ENCODE measurements around the gene ARL6IP6. TPM values are rescaled to one million over a fixed set of nuclear protein-coding genes. Genes with fewer than 3 reads are reported as not detected.
A peak's percentile ranks its signal among the peaks of the same experiment; 100 is the strongest.

The ARL6IP6 gene
- total RNA-seq, 6 experiments from 2014 or later: 2.6 to 5.4 (median 3.7) TPM

- no peak for TF ChIP-seq POLR2A (IDR thresholded peaks at IDR 0.05)
- no peak for TF ChIP-seq CTCF (IDR thresholded peaks at IDR 0.05)
- no peak for ATAC-seq
These were observed 7.7 kb upstream of the ARL6IP6 start for GRCh38 chr2:152710713-152711112.

GRCh38 chr2:152715112-152715511, 3.3 kb upstream of the ARL6IP6 start:
- peaks cover 0 to 28% (median 11%) of the 10 kb centered on the region in 4 donors for H3K36me3 ChIP-seq
- intact Hi-C loops (cut with DNase I): no loop called here
- no peak overlapping the region for H3K27ac ChIP-seq
- ATAC-seq (no peak), DNase-seq (no peak)
- peaks cover 0 to 22% (median 11%) of the 10 kb centered on the region in 4 donors for H3K4me1 ChIP-seq
- TF ChIP-seq POLR2A (IDR thresholded peaks at IDR 0.05): no peak
- no peak for TF ChIP-seq CTCF (IDR thresholded peaks at IDR 0.05)
- H3K4me3 ChIP-seq: no peak overlapping the region
- WGBS (ENCODE audit: insufficient coverage, low coverage, low lambda C conversion rate, missing lambda C conversion rate): 75% methylated on average over 1 of the region's 1 CpG
- no peaks in the 10 kb centered on the region for H3K9me3 ChIP-seq
- H3K27me3 ChIP-seq: no peaks in the 10 kb centered on the region

More at GRCh38 chr2:152710713-152711112, 7.7 kb upstream of the ARL6IP6 start:
- Histone ChIP-seq H3K9me3 (no peaks in the 10 kb centered on the region), H3K27ac (no peak overlapping the region), H3K4me3 (no peak overlapping the region), H3K4me1 (peaks cover 0 to 6% (median 3%) of the 10 kb centered on the region in 4 donors), H3K36me3 (peaks cover 0 to 28% (median 12%) of the 10 kb centered on the region in 4 donors), H3K27me3 (no peaks in the 10 kb centered on the region)
- intact Hi-C loops (cut with DNase I): no loop called here
- DNase-seq: no peak
- whole genome bisulfite sequencing (ENCODE audit: insufficient coverage, low coverage, low lambda C conversion rate, missing lambda C conversion rate): 65% methylated on average over 2 of the region's 2 CpGs

- DNase-seq: no peak
- no peak for ATAC-seq
- no peaks in the 10 kb centered on the region for H3K9me3 ChIP-seq
- peak overlapping the region; percentile 85 to 92 (median 87) for H3K4me3 ChIP-seq
- H3K4me1 ChIP-seq: peaks cover 0 to 22% (median 11%) of the 10 kb centered on the region in 4 donors
- WGBS (ENCODE audit: insufficient coverage, low coverage, low lambda C conversion rate, missing lambda C conversion rate): 16% methylated on average over 8 of the region's 8 CpGs
- TF ChIP-seq POLR2A (IDR thresholded peaks at IDR 0.05): no peak
- TF ChIP-seq CTCF (IDR thresholded peaks at IDR 0.05): no peak
- intact Hi-C loops (cut with DNase I): no loop called here
- no peaks in the 10 kb centered on the region for H3K27me3 ChIP-seq
- H3K36me3 ChIP-seq: peaks cover 0 to 28% (median 11%) of the 10 kb centered on the region in 4 donors
- H3K27ac ChIP-seq: no peak overlapping the region
These were observed 2.5 kb upstream of the ARL6IP6 start for GRCh38 chr2:152715854-152716428.

- TF ChIP-seq CTCF (IDR thresholded peaks at IDR 0.05) (no peak), POLR2A (IDR thresholded peaks at IDR 0.05) (no peak)
- Histone ChIP-seq H3K27ac (peak overlapping the region; percentile 57 to 98 (median 93)), H3K36me3 (peaks cover 0 to 24% (median 9%) of the 10 kb centered on the region in 4 donors), H3K4me3 (peak overlapping the region; percentile 85 to 92 (median 87)), H3K27me3 (no peaks in the 10 kb centered on the region), H3K9me3 (no peaks in the 10 kb centered on the region), H3K4me1 (peaks cover 0 to 22% (median 11%) of the 10 kb centered on the region in 4 donors)
- no peak for ATAC-seq
- WGBS (ENCODE audit: insufficient coverage, low coverage, low lambda C conversion rate, missing lambda C conversion rate): 2% methylated on average over 13 of the region's 13 CpGs
- intact Hi-C loops (cut with DNase I): no loop called here
- peak in 1 of 3 donors; percentile 35 for DNase-seq
These were observed 1.6 kb upstream of the ARL6IP6 start for GRCh38 chr2:152716805-152717227.
